ENCODE results near the gene SLC9A9. TPM values are rescaled to one million over a fixed set of nuclear protein-coding genes. Genes with fewer than 3 reads are reported as not detected.
"Not testable (repeated sequence)": the region's sequence is repeated elsewhere in the genome, so short reads cannot be mapped to it uniquely, and the experiment has no call there.

The SLC9A9 gene
- total RNA-seq, 1 donor from 2014 or later: 9.3 TPM

GRCh38 chr3:143820466-143821221, 27.6 kb downstream of the SLC9A9 start:
- intact Hi-C loops (cut with DNase I): no loop called here
- ATAC-seq: peak; percentile 71
- DNase-seq (ENCODE audit: missing footprints): no peak

- DNase-seq (ENCODE audit: missing footprints) (no peak), ATAC-seq (no peak)
- intact Hi-C loops (cut with DNase I): no loop called here
Observed at GRCh38 chr3:143819890-143820289, 28.4 kb downstream of the SLC9A9 start.

DNA sequence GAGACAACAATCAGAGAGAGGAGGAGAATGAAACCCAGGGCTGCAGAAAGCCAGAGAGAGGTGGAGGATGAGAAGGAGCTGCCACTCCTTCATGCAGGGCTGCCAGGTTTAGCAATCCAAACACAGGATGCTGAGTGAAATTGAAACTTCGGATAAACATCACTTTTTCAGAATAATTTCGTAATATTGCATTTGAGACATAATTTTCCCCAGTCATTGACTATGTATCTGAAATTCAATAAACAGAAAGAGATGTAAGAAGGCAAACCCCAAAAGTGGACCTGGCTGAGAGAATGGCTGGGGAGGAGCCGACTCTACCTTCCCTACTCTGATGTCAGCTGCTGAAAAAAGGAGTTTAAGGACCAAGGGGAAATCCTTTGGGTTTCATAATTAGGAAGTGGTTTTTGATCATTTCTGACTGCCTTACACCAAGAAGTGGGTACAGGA, 33.8 kb downstream of the SLC9A9 start:
- ATAC-seq (no peak), DNase-seq (ENCODE audit: missing footprints) (no peak)
- intact Hi-C loops (cut with DNase I): no loop called here

DNA sequence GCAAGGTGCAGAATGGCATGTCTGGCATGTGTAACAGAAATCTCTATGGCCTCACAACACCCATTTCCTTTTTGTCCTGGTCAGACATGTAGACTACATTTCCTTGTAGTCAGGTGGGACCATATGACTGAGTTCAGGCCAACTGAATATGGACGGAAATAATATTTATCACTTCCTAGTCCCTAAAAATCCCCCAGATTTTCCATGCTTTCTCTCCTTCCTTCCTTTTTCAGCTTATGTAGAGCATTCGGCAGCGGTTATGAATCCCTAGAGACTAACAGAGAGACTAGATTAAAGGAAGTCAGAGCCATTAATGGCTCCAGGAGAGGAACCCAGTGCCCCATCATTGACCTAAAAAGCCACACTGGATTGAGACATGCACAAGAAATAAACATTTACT, 35.8 kb downstream of the SLC9A9 start:
- DNase-seq (ENCODE audit: missing footprints): no peak
- no peak for ATAC-seq
- intact Hi-C loops (cut with DNase I): no loop called here

GRCh38 chr3:143811602-143812001, 36.7 kb downstream of the SLC9A9 start:
- intact Hi-C loops (cut with DNase I): no loop called here
- ATAC-seq (peak; percentile 65), DNase-seq (ENCODE audit: missing footprints) (no peak)

DNA sequence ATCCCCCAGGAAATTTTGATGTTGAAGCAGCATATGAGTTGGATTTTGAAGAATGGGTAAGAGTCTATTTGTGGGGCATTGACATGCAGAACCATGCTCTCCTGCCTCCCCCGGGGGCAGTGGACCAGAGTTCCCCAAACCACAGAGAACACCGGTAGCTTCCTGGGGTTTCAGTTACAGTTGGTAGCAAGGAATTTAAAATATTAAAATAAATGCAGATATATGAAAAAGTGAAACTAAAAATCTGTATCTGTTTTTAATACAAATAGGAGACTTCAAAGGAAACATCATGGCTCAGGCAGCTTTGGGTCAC, 37.4 kb downstream of the SLC9A9 start:
- DNase-seq (ENCODE audit: missing footprints) (no peak), ATAC-seq (no peak)
- intact Hi-C loops (cut with DNase I): no loop called here

DNA sequence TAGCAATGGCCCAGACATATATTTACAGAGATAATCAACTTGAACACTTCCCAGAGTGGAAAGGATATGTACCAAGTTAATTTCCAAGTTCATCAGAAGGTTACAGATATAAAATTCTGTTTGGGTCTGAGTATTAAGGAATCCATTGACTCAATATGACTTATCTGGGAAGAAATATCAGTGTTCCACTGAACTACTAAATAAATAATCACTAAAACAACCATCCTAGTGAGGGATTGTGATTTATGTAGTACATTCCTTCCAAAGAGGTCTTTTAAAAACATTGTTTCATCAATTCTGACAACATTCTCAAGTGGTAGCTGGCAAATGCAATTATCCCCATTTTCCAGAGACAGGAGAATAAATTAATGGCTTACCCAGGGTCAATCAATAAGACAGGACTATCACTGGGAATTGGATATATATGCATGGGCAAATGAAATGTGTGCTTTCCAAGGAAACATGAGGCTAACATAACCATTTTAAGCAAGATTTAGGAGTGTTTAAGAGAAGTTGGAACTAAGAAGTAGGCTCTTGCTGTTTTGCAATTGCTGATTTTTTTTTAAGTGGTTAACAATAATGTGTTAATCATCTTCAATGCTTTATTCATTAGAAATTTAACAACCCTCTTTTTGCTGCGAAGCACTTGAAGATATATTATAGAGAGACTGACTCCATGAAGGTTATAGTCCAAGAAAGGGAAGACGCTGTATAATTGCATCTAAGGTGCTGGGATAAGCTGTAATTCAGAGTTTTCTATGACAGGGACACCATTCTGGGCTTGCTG, 37.9 kb downstream of the SLC9A9 start:
- ATAC-seq: no peak
- DNase-seq (ENCODE audit: missing footprints): no peak
- intact Hi-C loops (cut with DNase I): no loop called here

DNA sequence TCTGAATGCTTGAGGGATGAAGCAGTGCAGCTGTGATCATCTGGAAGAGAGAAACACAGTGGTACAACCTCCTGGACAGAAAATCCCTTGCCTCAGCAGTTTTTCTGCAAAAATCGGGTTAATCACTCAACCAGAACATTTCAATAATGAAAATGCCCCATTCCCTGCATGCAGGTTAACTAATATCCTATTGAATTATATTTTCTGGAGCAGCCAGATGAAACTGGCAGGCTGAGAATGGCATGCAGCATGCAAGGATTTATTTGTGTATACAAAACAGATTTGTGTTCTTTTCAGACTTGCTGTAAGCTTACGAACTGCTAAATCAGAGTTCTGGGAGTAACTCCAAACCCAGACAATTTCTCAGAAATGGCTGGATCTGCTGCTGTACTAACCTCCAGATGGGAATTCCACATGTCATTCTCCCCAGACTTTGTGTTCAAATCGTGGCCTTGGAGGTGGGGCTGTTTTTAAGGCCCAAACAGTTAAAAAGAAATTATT, 39.1 kb downstream of the SLC9A9 start:
- DNase-seq (ENCODE audit: missing footprints) (no peak), ATAC-seq (peak; percentile 87)
- intact Hi-C loops (cut with DNase I): no loop called here

- ATAC-seq (no peak), DNase-seq (ENCODE audit: missing footprints) (no peak)
- intact Hi-C loops (cut with DNase I): no loop called here
Observed at GRCh38 chr3:143808030-143808429, 40.2 kb downstream of the SLC9A9 start.

GRCh38 chr3:143806038-143806437, 42.2 kb downstream of the SLC9A9 start:
- DNase-seq (ENCODE audit: missing footprints) (no peak), ATAC-seq (no peak)
- intact Hi-C loops (cut with DNase I): no loop called here

GRCh38 chr3:143805476-143805875, 42.8 kb downstream of the SLC9A9 start:
- ATAC-seq; intact Hi-C loops (cut with DNase I): not testable (repeated sequence)

GRCh38 chr3:143801046-143801445, 47.2 kb downstream of the SLC9A9 start:
- ATAC-seq; DNase-seq (ENCODE audit: missing footprints); intact Hi-C loops (cut with DNase I): not testable (repeated sequence)

More at GRCh38 chr3:143805476-143805875, 42.8 kb downstream of the SLC9A9 start:
- not testable (repeated sequence) for DNase-seq (ENCODE audit: missing footprints)

- DNase-seq (ENCODE audit: missing footprints); intact Hi-C loops (cut with DNase I); ATAC-seq: not testable (repeated sequence)
Observed at GRCh38 chr3:143798151-143798550, 50.1 kb downstream of the SLC9A9 start.

DNA sequence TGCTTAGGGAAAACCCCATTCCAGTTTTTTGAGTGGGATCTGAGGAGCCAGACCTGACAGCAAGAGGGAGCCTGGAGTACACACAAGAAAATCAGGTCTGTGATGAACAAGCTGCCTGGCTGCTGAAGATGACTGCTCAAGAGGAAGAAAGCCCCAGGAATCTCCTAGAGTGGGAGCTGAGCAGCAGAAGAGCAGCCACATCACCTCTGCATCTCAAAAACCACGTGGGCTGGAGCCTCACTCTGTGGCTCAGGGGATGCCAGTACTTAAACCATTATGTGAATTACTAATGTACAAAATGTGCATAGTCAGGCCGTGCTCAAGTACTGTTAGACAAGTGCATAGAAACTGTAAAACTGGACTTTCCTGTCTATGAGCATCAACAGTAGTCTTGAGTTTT, 52.4 kb downstream of the SLC9A9 start:
- intact Hi-C loops (cut with DNase I): no loop called here
- DNase-seq (ENCODE audit: missing footprints) (no peak), ATAC-seq (peak; percentile 63)

DNA sequence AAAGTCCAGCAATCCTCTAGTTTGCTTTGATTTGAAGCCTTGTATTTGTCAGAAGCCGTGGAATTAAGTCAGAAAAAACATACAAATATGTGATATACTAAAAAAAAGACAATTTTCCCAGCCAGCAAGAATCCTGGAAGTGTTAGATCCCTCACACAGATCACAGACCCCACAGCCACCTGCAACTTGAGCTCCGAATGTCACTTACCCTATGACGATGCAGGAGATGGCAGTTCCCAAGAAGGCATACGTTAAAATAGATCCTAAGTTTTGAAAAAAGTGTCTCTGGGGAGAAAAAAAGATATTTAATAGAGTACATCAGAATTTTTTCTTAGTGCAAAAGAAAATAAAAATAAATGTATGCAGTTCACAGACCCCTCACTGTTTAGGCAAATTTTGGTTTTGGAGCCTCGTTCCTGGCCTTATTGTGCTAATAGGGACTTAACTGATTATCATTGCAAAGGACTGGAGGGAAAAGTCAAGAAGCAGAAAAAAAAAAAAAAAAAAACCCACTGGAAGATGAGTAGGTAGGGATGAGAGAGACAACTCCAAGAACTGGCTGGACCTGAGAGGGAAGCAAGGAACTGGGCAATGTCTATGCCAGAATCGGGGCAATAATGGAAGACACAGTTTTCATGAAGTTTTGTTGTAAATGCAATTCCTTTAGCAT, 53.3 kb downstream of the SLC9A9 start:
- intact Hi-C loops (cut with DNase I): no loop called here
- no peak for ATAC-seq

GRCh38 chr3:143793971-143794370, 54.3 kb downstream of the SLC9A9 start:
- ATAC-seq (peak; percentile 42), DNase-seq (ENCODE audit: missing footprints) (no peak)
- intact Hi-C loops (cut with DNase I): no loop called here

More for the DNA sequence above, 53.3 kb downstream of the SLC9A9 start:
- no peak for DNase-seq (ENCODE audit: missing footprints)

GRCh38 chr3:143791386-143791785, 56.9 kb downstream of the SLC9A9 start:
- intact Hi-C loops (cut with DNase I): no loop called here
- DNase-seq (ENCODE audit: missing footprints): no peak
- ATAC-seq: no peak

GRCh38 chr3:143786219-143787191, 61.8 kb downstream of the SLC9A9 start:
- peak; percentile 56 for DNase-seq (ENCODE audit: missing footprints)
- ATAC-seq: peak; percentile 80

More at GRCh38 chr3:143786219-143787191, 61.8 kb downstream of the SLC9A9 start:
- intact Hi-C loops (cut with DNase I): no loop called here
